Fibroblast of skin of scalp (primary cell): Measurements from ENCODE around the gene CLCN6.
"Not testable (repeated sequence)": the region's sequence is repeated elsewhere in the genome, so short reads cannot be mapped to it uniquely, and the experiment has no call there.

Experiments used
- DNase-seq: peaks from one replicate; pipeline ENCODE4 v3.0.0-alpha.2; 2013

CLCN6 gene

GRCh38 chr1:11796036-11796828 lies 9.8 kb upstream of the CLCN6 start:
- no peak for DNase-seq

GRCh38 chr1:11797525-11798216 lies 8.3 kb upstream of the CLCN6 start:
- DNase-seq: no peak

- DNase-seq: no peak
These were observed 6.9 kb upstream of the CLCN6 start for GRCh38 chr1:11799099-11799498.

- no peak for DNase-seq
These were observed 6.1 kb upstream of the CLCN6 start for GRCh38 chr1:11799896-11800295.

GRCh38 chr1:11800391-11800755 lies 5.6 kb upstream of the CLCN6 start:
- no peak for DNase-seq

GRCh38 chr1:11800756-11801433 lies 5.1 kb upstream of the CLCN6 start:
- DNase-seq: no peak

GRCh38 chr1:11802616-11802972 lies 3.4 kb upstream of the CLCN6 start:
- DNase-seq: no peak

- peak; percentile 92 for DNase-seq
These were observed 2.8 kb upstream of the CLCN6 start for GRCh38 chr1:11802973-11803885.

GRCh38 chr1:11803924-11804665 lies 1.9 kb upstream of the CLCN6 start:
- not testable (repeated sequence) for DNase-seq

GRCh38 chr1:11804666-11805421 lies 1.1 kb upstream of the CLCN6 start:
- no peak for DNase-seq

GRCh38 chr1:11806307-11806936 lies 431 bp downstream of the CLCN6 start:
- peak; percentile 29 for DNase-seq

- no peak for DNase-seq
These were observed 1.1 kb downstream of the CLCN6 start for GRCh38 chr1:11807133-11807532.

- no peak for DNase-seq
These were observed 7.0 kb downstream of the CLCN6 start for GRCh38 chr1:11813021-11813420.

GRCh38 chr1:11817192-11817591 lies 11.2 kb downstream of the CLCN6 start:
- no peak for DNase-seq

GRCh38 chr1:11822091-11822490 lies 16.1 kb downstream of the CLCN6 start:
- DNase-seq: no peak

GRCh38 chr1:11823366-11824137 lies 17.6 kb downstream of the CLCN6 start:
- no peak for DNase-seq

- no peak for DNase-seq
These were observed 19.1 kb downstream of the CLCN6 start for GRCh38 chr1:11825131-11825530.

GRCh38 chr1:11826946-11827345 lies 21.0 kb downstream of the CLCN6 start:
- DNase-seq: no peak

- DNase-seq: no peak
These were observed 22.5 kb downstream of the CLCN6 start for GRCh38 chr1:11828511-11828910.
